GM12891 (cell line): ENCODE data around the gene TUBB3.

Source experiments
- POLR2A ChIP-seq: IDR thresholded peaks from 2 replicates; pipeline ENCODE4 v1.6.1; 2011; ENCODE audit warnings: low read depth, low read length, control low read depth
- POLR2AphosphoS5 ChIP-seq: IDR thresholded peaks from 2 replicates; pipeline ENCODE4 v1.6.1; 2011; ENCODE audit warnings: low read depth, low read length, control low read depth

DNA sequence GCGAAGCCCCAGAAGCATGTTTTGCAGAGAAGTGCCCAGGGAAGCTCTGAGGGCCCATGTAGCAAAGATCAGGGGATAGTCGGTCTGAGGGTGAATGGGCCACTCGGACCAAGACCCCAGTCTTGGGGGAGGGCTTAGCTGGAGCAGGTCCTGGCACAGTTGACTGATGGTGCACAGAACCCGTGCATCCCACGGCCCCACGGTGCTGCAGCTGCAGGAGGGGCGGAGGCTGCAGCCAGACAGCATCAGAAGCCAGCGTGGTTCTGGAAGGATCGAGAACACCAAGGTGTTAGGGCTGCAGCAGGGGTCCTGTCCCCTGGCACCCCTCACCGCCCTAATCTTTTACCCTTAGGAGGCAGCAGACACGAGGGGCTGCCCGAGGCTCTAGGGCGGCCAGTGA lies 11.0 kb upstream of the TUBB3 start:
- no peak for TF ChIP-seq POLR2A
- no peak for TF ChIP-seq POLR2AphosphoS5
